Subcutaneous adipose tissue (tissue), 4 donors: Measurements from ENCODE around the gene PRDM10. TPM values are rescaled to one million over a fixed set of nuclear protein-coding genes. Genes with fewer than 3 reads are reported as not detected.

Experiments used
- CTCF ChIP-seq: fragments of 450-650 bp; IDR thresholded peaks from one replicate; pipeline ENCODE4 v1.5.1; 2016; ENCODE audit warnings: low read depth, mild to moderate bottlenecking, control low read depth, antibody characterized with exemption, moderate library complexity
- total RNA-seq, 4 donors: library from RNA; depleted of rRNA; stranded (reverse); fragments of >200 nt; gene quantifications; one replicate each; pipeline ENCODE4 v1.1.0, GENCODE V29; 2016

PRDM10 gene
- total RNA-seq: 1 to 10 TPM; 4.6 to 9.5 (median 6.9) TPM

- no peak for TF ChIP-seq CTCF
Observed at GRCh38 chr11:130002352-130002845, at the start of gene PRDM10. Gene PRDM10, minus strand, starts transcription at chr11:130002835. Its CDS starts 41,871 bp downstream, at chr11:129960964.

- TF ChIP-seq CTCF: no peak
Observed at GRCh38 chr11:130051082-130051481, 48.4 kb upstream of the PRDM10 start.

- no peak for TF ChIP-seq CTCF
Observed at GRCh38 chr11:130050257-130050656, 47.6 kb upstream of the PRDM10 start.

- TF ChIP-seq CTCF: no peak
Observed at GRCh38 chr11:130049328-130049771, 46.7 kb upstream of the PRDM10 start.

- TF ChIP-seq CTCF: no peak
Observed at GRCh38 chr11:130047141-130047540, 44.5 kb upstream of the PRDM10 start.

GRCh38 chr11:130043575-130043974, 40.9 kb upstream of the PRDM10 start:
- TF ChIP-seq CTCF: no peak

GRCh38 chr11:130042093-130042591, 39.5 kb upstream of the PRDM10 start:
- TF ChIP-seq CTCF: no peak
